Neural progenitor cell (in vitro differentiated cells): ENCODE results near the gene CD48.

Experiments
- EZH2 ChIP-seq: fragments of 200-600 bp; sonication (generic); IDR thresholded peaks from 2 replicates; pipeline ENCODE4 v1.6.1; 2017; ENCODE audit warnings: antibody characterized with exemption, mild to moderate bottlenecking, moderate library complexity
- EZH2phosphoT487 ChIP-seq: fragments of 200-600 bp; sonication (generic); IDR thresholded peaks from 2 replicates; pipeline ENCODE4 v1.6.1; 2017; ENCODE audit warnings: antibody characterized with exemption
- TF ChIP-seq, protein P1 (sequence below): fragments of 200-600 bp; sonication (generic); IDR thresholded peaks from 2 replicates; pipeline ENCODE4 v1.5.1; 2017; ENCODE audit warnings: antibody characterized with exemption, mild to moderate bottlenecking

- TF ChIP-seq, protein P1, sequence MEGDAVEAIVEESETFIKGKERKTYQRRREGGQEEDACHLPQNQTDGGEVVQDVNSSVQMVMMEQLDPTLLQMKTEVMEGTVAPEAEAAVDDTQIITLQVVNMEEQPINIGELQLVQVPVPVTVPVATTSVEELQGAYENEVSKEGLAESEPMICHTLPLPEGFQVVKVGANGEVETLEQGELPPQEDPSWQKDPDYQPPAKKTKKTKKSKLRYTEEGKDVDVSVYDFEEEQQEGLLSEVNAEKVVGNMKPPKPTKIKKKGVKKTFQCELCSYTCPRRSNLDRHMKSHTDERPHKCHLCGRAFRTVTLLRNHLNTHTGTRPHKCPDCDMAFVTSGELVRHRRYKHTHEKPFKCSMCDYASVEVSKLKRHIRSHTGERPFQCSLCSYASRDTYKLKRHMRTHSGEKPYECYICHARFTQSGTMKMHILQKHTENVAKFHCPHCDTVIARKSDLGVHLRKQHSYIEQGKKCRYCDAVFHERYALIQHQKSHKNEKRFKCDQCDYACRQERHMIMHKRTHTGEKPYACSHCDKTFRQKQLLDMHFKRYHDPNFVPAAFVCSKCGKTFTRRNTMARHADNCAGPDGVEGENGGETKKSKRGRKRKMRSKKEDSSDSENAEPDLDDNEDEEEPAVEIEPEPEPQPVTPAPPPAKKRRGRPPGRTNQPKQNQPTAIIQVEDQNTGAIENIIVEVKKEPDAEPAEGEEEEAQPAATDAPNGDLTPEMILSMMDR = no peak
- TF ChIP-seq EZH2phosphoT487 (no peak), EZH2 (no peak)
Observed at GRCh38 chr1:160633330-160633903, 78.2 kb downstream of the CD48 start.
